Lower leg skin (tissue), 4 donors: Measurements from ENCODE around the gene INPP5D. TPM values are rescaled to one million over a fixed set of nuclear protein-coding genes. Genes with fewer than 3 reads are reported as not detected.

ENCODE experiments used
- DNase-seq, 2 donors: peaks; one replicate each; pipeline ENCODE4 v3.0.0-alpha.2; 2019; ENCODE audit warnings: low spot score in 2 of 2
- H3K4me3 ChIP-seq: fragments of 200-600 bp; sonication (generic); 2 replicates; pipeline ENCODE4 v1.5.1; 2017; ENCODE audit warnings: mild to moderate bottlenecking, low read depth; ENCODE audit not compliant: poor library complexity, severe bottlenecking
- CTCF ChIP-seq, 3 donors: fragments of 450-650 bp; IDR thresholded peaks; one replicate each; pipeline ENCODE4 v1.5.1; 2016; ENCODE audit warnings: antibody characterized with exemption in 3 of 3, mild to moderate bottlenecking in 3 of 3, moderate library complexity in 2 of 3
- POLR2A ChIP-seq, 2 donors: fragments of 450-650 bp; IDR thresholded peaks; one replicate each; pipeline ENCODE4 v1.6.1; 2016 to 2017; ENCODE audit warnings: antibody characterized with exemption in 2 of 2, mild to moderate bottlenecking in 1 of 2, moderate library complexity in 1 of 2
- WGBS, 2 donors: methylation state at CpG; one replicate each; pipeline ENCODE4 v1.1.5; 2018; 5-methylcytosine and 5-hydroxymethylcytosine counted together
- intact Hi-C: fragments of 100-400 bp; cut with DNase I; formaldehyde crosslinking; loops from one replicate; pipeline ENCODE4 v1.15.0; 2023; ENCODE audit warnings: low total_unique reads
- total RNA-seq, 4 donors: library from RNA; depleted of rRNA; stranded (reverse); fragments of >200 nt; gene quantifications; one replicate each; pipeline ENCODE4 v1.1.0, GENCODE V29; 2016

Gene INPP5D
- total RNA-seq, 4 donors from 2014 or later: 8.6 to 15.0 (median 13.0) TPM

GRCh38 chr2:233082222-233082930, 22.2 kb downstream of the INPP5D start:
- intact Hi-C loops: no loop called here
- TF ChIP-seq CTCF (IDR thresholded peaks at IDR 0.05): no peak
- TF ChIP-seq POLR2A (IDR thresholded peaks at IDR 0.05): no peak
- H3K4me3 ChIP-seq: no peak overlapping the region
- 69% methylated on average over 11 of the region's 11 CpGs for WGBS, 2 donors
- peak in 1 of 2 donors; percentile 25 for DNase-seq

GRCh38 chr2:233082931-233083755, 23.0 kb downstream of the INPP5D start:
- DNase-seq: peak in 1 of 2 donors; percentile 75
- H3K4me3 ChIP-seq: no peak overlapping the region
- intact Hi-C loops: no loop called here
- WGBS, 2 donors: 71 to 82% methylated on average over 9 of the region's 9 CpGs
- no peak for TF ChIP-seq CTCF (IDR thresholded peaks at IDR 0.05)
- no peak for TF ChIP-seq POLR2A (IDR thresholded peaks at IDR 0.05)

- intact Hi-C loops: no loop called here
- TF ChIP-seq CTCF (IDR thresholded peaks at IDR 0.05) (no peak), POLR2A (IDR thresholded peaks at IDR 0.05) (no peak)
- DNase-seq: no peak
- no peak overlapping the region for H3K4me3 ChIP-seq
- 87 to 88% methylated on average over 8 of the region's 8 CpGs for WGBS, 2 donors
Measured at GRCh38 chr2:233083782-233084181, 23.6 kb downstream of the INPP5D start.

GRCh38 chr2:233084488-233084887, 24.3 kb downstream of the INPP5D start:
- intact Hi-C loops: no loop called here
- WGBS, 2 donors: 74 to 78% methylated on average over 13 of the region's 13 CpGs
- TF ChIP-seq CTCF (IDR thresholded peaks at IDR 0.05): no peak
- no peak for TF ChIP-seq POLR2A (IDR thresholded peaks at IDR 0.05)
- no peak overlapping the region for H3K4me3 ChIP-seq
- peak; percentile 68 to 90 for DNase-seq

- 72 to 79% methylated on average over 13 of the region's 13 CpGs for WGBS, 2 donors
- TF ChIP-seq CTCF (IDR thresholded peaks at IDR 0.05): no peak
- TF ChIP-seq POLR2A (IDR thresholded peaks at IDR 0.05): no peak
- peak in 1 of 2 donors; percentile 39 for DNase-seq
- intact Hi-C loops: no loop called here
- H3K4me3 ChIP-seq: no peak overlapping the region
Measured at GRCh38 chr2:233085037-233085838, 25.1 kb downstream of the INPP5D start.
